Endothelial cell of umbilical vein (primary cell): ENCODE data around the gene MFSD8. TPM values are rescaled to one million over a fixed set of nuclear protein-coding genes. Genes with fewer than 3 reads are reported as not detected.

Source experiments
- BruUV-seq: library from RNA; stranded (reverse); fragments of 400-500 nt; replicated peaks from 2 replicates; lab custom pipeline; 2021; lab: Mats Ljungman, UMichigan
- CTCF ChIA-PET: fragments of 300-600, 350-600 bp; sonication (Branson Sonifier 250); formaldehyde crosslinking; loops from one replicate; lab custom pipeline; 2021; ENCODE audit warnings: antibody characterized with exemption, inconsistent platforms; lab: Charles Lee
- POLR2A ChIA-PET: fragments of 300-600, 350-600 bp; sonication (Branson Sonifier 250); formaldehyde crosslinking; loops from one replicate; lab custom pipeline; 2021; ENCODE audit warnings: antibody characterized with exemption, inconsistent platforms; lab: Charles Lee
- DNase-seq: peaks from one replicate; pipeline ENCODE4 v3.0.0-alpha.2; 2011; ENCODE audit warnings: low read depth, low spot score
- FAIRE-seq: peaks from 2 replicates; lab custom pipeline; 2011; peaks lifted over from hg19 to GRCh38; lab: Jason Lieb, UNC
- H2AFZ ChIP-seq: 2 replicates; pipeline ENCODE4 v1.6.0; 2012; ENCODE audit warnings: low read depth, low read length, control low read depth, inconsistent platforms
- H3K27ac ChIP-seq: 2 replicates; pipeline ENCODE4 v1.5.1; 2011; ENCODE audit warnings: low read depth, mild to moderate bottlenecking, control low read depth, low read length, moderate library complexity; ENCODE audit not compliant: insufficient read depth
- H3K27me3 ChIP-seq, 2 experiments: 2 replicates each; pipeline versions ENCODE4 v1.6.0 to v1.6.1; 2011; ENCODE audit warnings: low read length in 2 of 2, mixed read lengths in 1 of 2; ENCODE audit not compliant: control insufficient read depth in 2 of 2, insufficient read depth in 2 of 2
- H3K36me3 ChIP-seq, 2 experiments: 2 replicates in 1 of 2; 3 replicates in 1 of 2; pipeline ENCODE4 v1.5.1; 2011; ENCODE audit warnings: low read length in 2 of 2, mild to moderate bottlenecking in 1 of 2, moderate library complexity in 1 of 2; ENCODE audit not compliant: control insufficient read depth in 2 of 2, insufficient read depth in 2 of 2; ENCODE audit errors: extremely low read depth in 1 of 2
- H3K4me1 ChIP-seq: 3 replicates; pipeline ENCODE4 v1.5.1; 2011; ENCODE audit warnings: mild to moderate bottlenecking, low read length; ENCODE audit not compliant: control insufficient read depth, insufficient read depth; ENCODE audit errors: extremely low read depth
- H3K4me2 ChIP-seq: 2 replicates; pipeline ENCODE4 v1.6.1; 2011; ENCODE audit warnings: low read length, control low read depth, mixed read lengths; ENCODE audit not compliant: insufficient read depth
- H3K4me3 ChIP-seq, 3 experiments: fragments of 200-600 bp in 1 of 3; sonication (generic), shearing (Covaris generic) in 1 of 3; replicated peaks in 1 of 3; 2 replicates each; pipeline ENCODE4 v1.5.1; 2011 to 2016; ENCODE audit warnings: control low read depth in 3 of 3, low read length in 3 of 3, mild to moderate bottlenecking in 2 of 3, inconsistent platforms in 1 of 3, low read depth in 1 of 3, moderate library complexity in 1 of 3; ENCODE audit not compliant: insufficient read depth in 1 of 3
- H3K79me2 ChIP-seq: 2 replicates; pipeline ENCODE4 v1.6.0; 2012; ENCODE audit warnings: low read length, inconsistent platforms; ENCODE audit not compliant: control insufficient read depth, insufficient read depth
- H3K9ac ChIP-seq: replicated peaks from 2 replicates; pipeline ENCODE3; 2011; ENCODE audit warnings: low read length, control low read depth; ENCODE audit not compliant: insufficient read depth; ENCODE audit errors: extremely low read depth
- H3K9me1 ChIP-seq: replicated peaks from 3 replicates; pipeline ENCODE4 v1.6.0; 2011; ENCODE audit warnings: mild to moderate bottlenecking, low read length; ENCODE audit not compliant: control insufficient read depth, insufficient read depth; ENCODE audit errors: extremely low read depth
- H3K9me3 ChIP-seq: replicated peaks from 2 replicates; pipeline ENCODE4 v1.5.1; 2012; ENCODE audit warnings: low read length, inconsistent platforms; ENCODE audit not compliant: control insufficient read depth, insufficient read depth
- H4K20me1 ChIP-seq: replicated peaks from 2 replicates; pipeline ENCODE3; 2011; ENCODE audit warnings: mild to moderate bottlenecking, low read length; ENCODE audit not compliant: control insufficient read depth, insufficient read depth; ENCODE audit errors: extremely low read depth
- CTCF ChIP-seq, 2 donors: IDR thresholded peaks; 1 replicate in 1 of 2; 2 replicates in 1 of 2; pipeline ENCODE4 v1.5.1; 2011; ENCODE audit warnings: low read length in 2 of 2, mild to moderate bottlenecking in 2 of 2, moderate library complexity in 2 of 2, control low read depth in 1 of 2, inconsistent platforms in 1 of 2, low read depth in 1 of 2; ENCODE audit not compliant: insufficient read depth in 1 of 2; ENCODE audit errors: extremely low read depth in 1 of 2
- EZH2 ChIP-seq: IDR thresholded peaks from 2 replicates; pipeline ENCODE4 v1.6.1; 2012; ENCODE audit warnings: borderline replicate concordance, low read depth, mild to moderate bottlenecking, moderate library complexity, low read length, inconsistent platforms; ENCODE audit not compliant: severe bottlenecking
- FOS ChIP-seq: IDR thresholded peaks from 2 replicates; pipeline ENCODE4 v1.6.1; 2011; ENCODE audit warnings: mild to moderate bottlenecking, low read length, moderate library complexity, borderline replicate concordance; ENCODE audit not compliant: insufficient read depth
- GATA2 ChIP-seq: IDR thresholded peaks from 2 replicates; pipeline ENCODE4 v1.7.0; 2011; ENCODE audit warnings: low read depth, mild to moderate bottlenecking, moderate library complexity, mixed read lengths, low read length; ENCODE audit not compliant: insufficient read length, insufficient read depth
- JUN ChIP-seq: IDR thresholded peaks from 2 replicates; pipeline ENCODE4 v1.6.1; 2011; ENCODE audit warnings: borderline replicate concordance, low read depth; ENCODE audit not compliant: insufficient read length, insufficient read depth
- MAX ChIP-seq: IDR thresholded peaks from 2 replicates; pipeline ENCODE4 v1.6.1; 2011; ENCODE audit not compliant: insufficient read depth, insufficient read length
- MYC ChIP-seq: IDR thresholded peaks from one replicate; pipeline ENCODE4 v1.6.1; 2011; ENCODE audit warnings: mild to moderate bottlenecking, low read depth, low read length
- POLR2A ChIP-seq: IDR thresholded peaks from 2 replicates; pipeline ENCODE4 v1.6.1; 2012; ENCODE audit warnings: low read depth, mild to moderate bottlenecking, control low read depth, low read length
- POLR2AphosphoS5 ChIP-seq: IDR thresholded peaks from 2 replicates; pipeline ENCODE4 v1.6.1; 2012; ENCODE audit warnings: low read depth, mild to moderate bottlenecking, control low read depth, low read length, moderate library complexity; ENCODE audit not compliant: insufficient read depth
- dilution Hi-C: fragments of 300-500 bp; cut with MboI; formaldehyde crosslinking; loops from one replicate; pipeline ENCODE4 v1.15.0; 2019; ENCODE audit warnings: low sequenced_read_pairs; ENCODE audit not compliant: extremely low pct_ligation_motif_present
- intact Hi-C: fragments of 100-400 bp; cut with micrococcal nuclease; formaldehyde crosslinking; loops from one replicate; pipeline ENCODE4 v1.10.0; 2022
- polyA plus RNA-seq, 4 experiments: library from polyadenylated mRNA; depleted of rRNA in 3 of 4; stranded (reverse) in 3 of 4; unstranded in 1 of 4; fragments of >200 nt; gene quantifications; 2 replicates each; pipeline versions ENCODE4 v1.2.1 to v1.2.3, GENCODE V29; 2011 to 2012; ENCODE audit warnings: missing spikeins in 1 of 4
- total RNA-seq: library from RNA; stranded (reverse); gene quantifications from 2 replicates; pipeline ENCODE4 v1.2.3, GENCODE V29; 2021

Gene MFSD8
- total and polyA plus RNA-seq, 2 donors (not counting 3 experiments of a cell fraction or from before 2014, with no cell fraction given): 11.5 to 19.4 TPM

- H3K9ac ChIP-seq: no peak overlapping the region
- DNase-seq (no peak), FAIRE-seq (no peak)
- no peaks in the 10 kb centered on the region for H4K20me1 ChIP-seq
- peaks cover 0 to 19% of the 10 kb centered on the region in 2 experiments for H3K36me3 ChIP-seq
- no TSS peak for BruUV-seq
- H3K4me2 ChIP-seq: no peak overlapping the region
- no peaks in the 10 kb centered on the region for H3K9me3 ChIP-seq
- dilution Hi-C loops (no loop called here), intact Hi-C loops (no loop called here)
- no peak overlapping the region for H2AFZ ChIP-seq
- CTCF ChIA-PET: interaction anchor here (0.7 to 1.2 kb wide), 2 partner anchors 77 to 107 kb away, joined by 3 to 4 read pairs; partner anchors contain the start of genes ABHD18, HSPA4L and MFSD8
- no peaks in the 10 kb centered on the region for H3K9me1 ChIP-seq
- H3K27me3 ChIP-seq: no peaks in the 10 kb centered on the region
- peaks cover 25% of the 10 kb centered on the region for H3K79me2 ChIP-seq
- no peak overlapping the region for H3K27ac ChIP-seq
- no peak overlapping the region for H3K4me3 ChIP-seq
- peaks cover 3% of the 10 kb centered on the region for H3K4me1 ChIP-seq
- POLR2A ChIA-PET: no interaction called here
- TF ChIP-seq MYC (no peak), POLR2AphosphoS5 (no peak), EZH2 (no peak), POLR2A (no peak), JUN (no peak), MAX (no peak), GATA2 (no peak), FOS (no peak), CTCF (IDR thresholded peaks at IDR 0.05; ENCODE audit: extremely low read depth in 1 of 2, insufficient read depth in 1 of 2, low read depth in 1 of 2, low read length in 2 of 2) (no peak)
Measured at GRCh38 chr4:127888559-127888958, 76.4 kb downstream of the MFSD8 start.
